ENCODE measurements around the gene CARD9. TPM values are rescaled to one million over a fixed set of nuclear protein-coding genes. Genes with fewer than 3 reads are reported as not detected.

CARD9 gene
- total and polyA plus RNA-seq, 2 of the 8 experiments (the other 6 are each of a cell fraction or from before 2014, with no cell fraction given) = 0.15 to 1.1 TPM

DNA sequence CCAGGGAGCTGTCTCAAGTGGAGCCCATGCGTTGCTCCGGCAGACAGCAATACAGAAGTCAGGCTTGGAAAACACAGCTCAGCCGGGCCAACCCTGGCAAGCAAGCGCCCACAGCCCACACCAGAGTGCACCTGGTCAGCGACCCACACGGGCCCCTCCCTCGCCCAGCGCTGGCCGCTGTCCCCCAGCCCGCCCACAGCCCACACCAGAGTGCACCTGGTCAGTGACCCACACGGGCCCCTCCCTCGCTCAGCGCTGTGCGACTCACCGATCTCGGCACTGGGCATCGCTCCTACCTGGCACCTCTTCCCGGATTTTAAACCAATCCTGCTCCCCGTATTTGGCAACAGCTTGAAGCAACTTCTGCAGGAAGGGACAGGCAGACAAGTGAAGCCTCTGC, 13.7 kb upstream of the CARD9 start:
- Histone ChIP-seq H4K5ac (ENCODE audit: insufficient read length, low read depth, low read length) (no peak overlapping the region), H3K14ac (ENCODE audit: insufficient read length) (no peak overlapping the region), H2BK15ac (ENCODE audit: low read length) (no peak overlapping the region), H3K79me2 (ENCODE audit: control insufficient read depth in 1 of 2, insufficient read depth in 2 of 2, low read length in 2 of 2) (no peaks in the 10 kb centered on the region; a peak in 1 of 4 replicates), H3K23ac (ENCODE audit: insufficient read length) (no peak overlapping the region), H2BK20ac (ENCODE audit: low read length) (no peak overlapping the region), H3K4me3 (ENCODE audit: extremely low read depth in 1 of 4, insufficient read depth in 2 of 4, low read depth in 3 of 4, low read length in 4 of 4) (no peak overlapping the region), H2BK120ac (replicated peaks; ENCODE audit: low read depth, low read length) (no peak overlapping the region), H3K9me3 (ENCODE audit: insufficient read depth in 2 of 2, low read depth in 1 of 2, low read length in 1 of 2) (no peaks in the 10 kb centered on the region), H3K27me3 (replicated peaks in 1 of 4; ENCODE audit: control insufficient read depth in 3 of 4, extremely low read depth in 1 of 4, insufficient read depth in 3 of 4, low read length in 3 of 4) (no peaks in the 10 kb centered on the region), H3K4ac (replicated peaks; ENCODE audit: insufficient read length, low read depth, low read length) (no peak overlapping the region), H3K27ac (ENCODE audit: low read depth, low read length) (no peak overlapping the region), H2AFZ (ENCODE audit: low read length) (no peak overlapping the region), H3K36me3 (ENCODE audit: control insufficient read depth in 2 of 4, insufficient read depth in 4 of 4, low read length in 3 of 4) (peaks cover 16 to 69% (median 51%) of the 10 kb centered on the region in 4 experiments), H3K9ac (replicated peaks in 1 of 4; ENCODE audit: extremely low read depth in 1 of 4, low read depth in 3 of 4, low read length in 3 of 4) (no peak overlapping the region), H3K23me2 (ENCODE audit: low read depth, low read length) (no peaks in the 10 kb centered on the region), H2BK12ac (ENCODE audit: low read depth, low read length) (no peak overlapping the region), H4K91ac (replicated peaks; ENCODE audit: insufficient read length, low read length) (no peak overlapping the region), H3K4me2 (ENCODE audit: insufficient read depth in 1 of 2, low read depth in 2 of 2, low read length in 2 of 2) (no peak overlapping the region), H3K18ac (ENCODE audit: extremely low read depth, low read length) (no peak overlapping the region), H2AK5ac (ENCODE audit: low read depth, low read length) (no peak overlapping the region), H2BK5ac (ENCODE audit: low read depth, low read length) (no peak overlapping the region), H3K79me1 (ENCODE audit: low read depth, low read length) (no peaks in the 10 kb centered on the region; the same call in 1 of the 2 replicates), H3K56ac (replicated peaks; ENCODE audit: insufficient read length, low read depth, low read length) (no peak overlapping the region), H3K4me1 (replicated peaks in 1 of 4; ENCODE audit: control insufficient read depth in 3 of 4, insufficient read depth in 4 of 4, low read length in 3 of 4) (no peaks in the 10 kb centered on the region), H4K20me1 (replicated peaks in 1 of 2; ENCODE audit: control insufficient read depth in 1 of 2, insufficient read depth in 2 of 2, low read length in 2 of 2) (peaks cover 4 to 15% of the 10 kb centered on the region in 2 experiments), H4K8ac (ENCODE audit: extremely low read depth, insufficient read depth, low read length) (no peak overlapping the region)
- no peak for DNase-seq (ENCODE audit: low read depth in 1 of 2, low spot score in 2 of 2)
- CTCF ChIA-PET (ENCODE audit: partially characterized antibody) = interaction anchor here (1.2 to 4.7 kb wide), 5 partner anchors 11 to 74 kb away, joined by 3 to 26 read pairs (median 3); partner anchors contain the start of gene SNAPC4
- TF ChIP-seq RBBP5 (IDR thresholded peaks at IDR 0.05; ENCODE audit: borderline replicate concordance, low read depth, low read length) (no peak), FOSL1 (IDR thresholded peaks at IDR 0.05; ENCODE audit: insufficient read depth, low read depth, low read length) (no peak), SIN3A (conservative IDR thresholded peaks at IDR 0.05 in 1 of 2, IDR thresholded peaks at IDR 0.05 in 1 of 2; ENCODE audit: low read depth in 1 of 2, low read length in 2 of 2) (no peak), ASH2L (IDR thresholded peaks at IDR 0.05; ENCODE audit: low read length) (no peak)
- POLR2A ChIA-PET (ENCODE audit: partially characterized antibody) = interaction anchor here (1.4 to 14.0 kb wide), 4 partner anchors 9 to 21 kb away, joined by 3 to 139 read pairs (median 8); partner anchors contain the start of gene SNAPC4
- FAIRE-seq = no peak
- WGBS, 2 experiments (ENCODE audit: extremely low coverage in 1 of 2, insufficient coverage in 1 of 2, insufficient read length in 1 of 2, insufficient replicate concordance in 2 of 2, low coverage in 1 of 2, low lambda C conversion rate in 2 of 2, missing lambda C conversion rate in 1 of 2) = 96% methylated on average over 13 of the region's 19 CpGs; no CpG with 5 or more reads in 1 of the 2 experiments
